T-helper 1 cell treated with Interleukin-12 subunit alpha and Interleukin-12 subunit beta and Interleukin-4 antibody, amounts not matched to agents 30 ng/mL and 1 ng/mL, for 36 hours (primary cell): ENCODE data around the gene SLC25A5. TPM values are rescaled to one million over a fixed set of nuclear protein-coding genes. Genes with fewer than 3 reads are reported as not detected.
"Not testable (repeated sequence)": the region's sequence is repeated elsewhere in the genome, so short reads cannot be mapped to it uniquely, and the experiment has no call there.

ENCODE experiments used
- intact Hi-C: fragments of 100-400 bp; cut with micrococcal nuclease; formaldehyde crosslinking; loops from one replicate; pipeline ENCODE4 v1.15.1; 2024
- total RNA-seq: library from RNA; stranded (reverse); gene quantifications from 2 replicates; pipeline ENCODE4 v1.2.3, GENCODE V29; 2022

The SLC25A5 gene
- total RNA-seq, 1 donor from 2014 or later, result 332 TPM

GRCh38 chrX:119475389-119476101 is 7.3 kb downstream of the SLC25A5 start:
- intact Hi-C loops, result no loop called here

GRCh38 chrX:119477812-119478232 is 9.6 kb downstream of the SLC25A5 start:
- intact Hi-C loops, result no loop called here

- intact Hi-C loops, result no loop called here
Measured at GRCh38 chrX:119478504-119478903, 10.3 kb downstream of the SLC25A5 start.

- intact Hi-C loops, result loop anchor here (5.0 kb wide), 1 partner anchor 243 kb away; the partner anchor contains the start of gene PGRMC1
Measured at GRCh38 chrX:119479845-119480244, 11.6 kb downstream of the SLC25A5 start.

- intact Hi-C loops, result loop anchor here (5.0 kb wide), 1 partner anchor 244 kb away; the partner anchor contains the start of gene PGRMC1
Measured at GRCh38 chrX:119481323-119481801, 13.1 kb downstream of the SLC25A5 start.

- intact Hi-C loops, result loop anchor here (1.0 to 5.0 kb wide), 3 partner anchors 13 to 245 kb away; partner anchors contain the start of gene PGRMC1
Measured at GRCh38 chrX:119482041-119482440, 13.8 kb downstream of the SLC25A5 start.

- intact Hi-C loops, result loop anchor here (1.0 to 5.0 kb wide), 3 partner anchors 13 to 245 kb away; partner anchors contain the start of gene PGRMC1
Measured at GRCh38 chrX:119482481-119483480, 14.5 kb downstream of the SLC25A5 start.

- intact Hi-C loops, result no loop called here
Measured at GRCh38 chrX:119486745-119487144, 18.5 kb downstream of the SLC25A5 start.

- intact Hi-C loops, result not testable (repeated sequence)
Measured at GRCh38 chrX:119487766-119488165, 19.5 kb downstream of the SLC25A5 start.

GRCh38 chrX:119488749-119489148 is 20.5 kb downstream of the SLC25A5 start:
- intact Hi-C loops, result no loop called here

GRCh38 chrX:119489212-119490074 is 21.2 kb downstream of the SLC25A5 start:
- intact Hi-C loops, result no loop called here

- intact Hi-C loops, result no loop called here
Measured at GRCh38 chrX:119492463-119492862, 24.2 kb downstream of the SLC25A5 start.

GRCh38 chrX:119493851-119494495 is 25.7 kb downstream of the SLC25A5 start:
- intact Hi-C loops, result not testable (repeated sequence)

- intact Hi-C loops, result no loop called here
Measured at GRCh38 chrX:119495734-119496726, 27.8 kb downstream of the SLC25A5 start.

- intact Hi-C loops, result no loop called here
Measured at GRCh38 chrX:119497185-119497584, 28.9 kb downstream of the SLC25A5 start.

GRCh38 chrX:119500061-119500800 is 32.0 kb downstream of the SLC25A5 start:
- intact Hi-C loops, result no loop called here

- intact Hi-C loops, result no loop called here
Measured at GRCh38 chrX:119501511-119502148, 33.4 kb downstream of the SLC25A5 start.
